HG02884 (cell line): ENCODE data around the gene PSME1.
A peak's percentile ranks its signal among the peaks of the same experiment; 100 is the strongest.

Experiments
- ATAC-seq: cut with Tn5 transposase; IDR thresholded peaks from one replicate; pipeline ENCODE4 v1.9.1; 2021; ENCODE audit warnings: mild to moderate bottlenecking, moderate library complexity; ENCODE audit not compliant: unreplicated experiment

The PSME1 gene

GRCh38 chr14:24127673-24128072 is 8.3 kb upstream of the PSME1 start:
- no peak for ATAC-seq

DNA sequence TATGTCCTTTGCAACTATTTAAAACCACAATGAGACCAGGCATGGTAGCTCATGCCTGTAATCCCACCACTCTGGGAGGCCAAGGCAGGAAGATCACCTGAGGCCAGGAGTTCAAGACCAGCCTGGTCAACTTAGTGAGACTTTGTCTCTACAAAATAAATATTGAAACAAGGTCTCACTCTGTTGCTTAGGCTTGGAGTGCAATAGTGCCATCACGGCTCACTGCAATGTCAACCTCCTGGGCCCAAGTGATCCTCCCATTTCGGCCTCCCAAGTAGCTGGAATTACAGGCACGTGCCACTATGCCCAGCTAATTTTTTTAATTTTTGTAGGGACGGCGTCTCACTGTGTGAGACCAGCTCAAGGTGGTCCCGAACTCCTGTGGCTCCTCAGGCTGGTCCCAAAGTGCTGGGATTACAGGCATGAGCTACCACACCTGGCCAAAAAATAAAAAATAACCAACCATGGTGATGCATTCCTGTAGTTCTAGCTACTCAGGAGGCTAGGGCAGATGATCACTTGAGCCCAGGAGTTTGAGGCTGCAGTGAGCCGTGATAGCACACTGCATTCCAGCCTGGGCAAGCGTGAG is 6.5 kb upstream of the PSME1 start:
- no peak for ATAC-seq

DNA sequence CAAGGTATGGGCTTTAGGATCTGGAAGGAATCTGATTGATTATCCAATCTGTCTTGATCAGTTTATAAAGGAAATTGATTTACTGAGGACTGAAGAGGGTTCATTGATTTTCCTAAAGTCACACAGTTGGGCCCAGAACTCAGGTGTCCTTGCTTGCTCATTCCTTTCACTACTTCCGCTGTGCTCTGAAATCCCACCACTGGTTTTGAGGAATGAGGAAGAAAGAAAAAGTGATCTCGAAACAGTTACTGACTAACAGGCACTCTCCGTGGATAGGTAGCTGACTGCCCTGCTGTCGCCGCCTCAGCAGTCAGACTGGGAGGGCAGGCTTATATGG is 5.6 kb upstream of the PSME1 start, which contains the start of gene FITM1:
TSS of gene FITM1 (plus strand) at position 280 of the 337 bp plus-strand sequence. CDS start 905 bp downstream, outside the sequence.
- no peak for ATAC-seq

GRCh38 chr14:24130717-24131548 is 5.1 kb upstream of the PSME1 start:
- no peak for ATAC-seq

GRCh38 chr14:24131549-24131966 is 4.4 kb upstream of the PSME1 start:
- no peak for ATAC-seq

DNA sequence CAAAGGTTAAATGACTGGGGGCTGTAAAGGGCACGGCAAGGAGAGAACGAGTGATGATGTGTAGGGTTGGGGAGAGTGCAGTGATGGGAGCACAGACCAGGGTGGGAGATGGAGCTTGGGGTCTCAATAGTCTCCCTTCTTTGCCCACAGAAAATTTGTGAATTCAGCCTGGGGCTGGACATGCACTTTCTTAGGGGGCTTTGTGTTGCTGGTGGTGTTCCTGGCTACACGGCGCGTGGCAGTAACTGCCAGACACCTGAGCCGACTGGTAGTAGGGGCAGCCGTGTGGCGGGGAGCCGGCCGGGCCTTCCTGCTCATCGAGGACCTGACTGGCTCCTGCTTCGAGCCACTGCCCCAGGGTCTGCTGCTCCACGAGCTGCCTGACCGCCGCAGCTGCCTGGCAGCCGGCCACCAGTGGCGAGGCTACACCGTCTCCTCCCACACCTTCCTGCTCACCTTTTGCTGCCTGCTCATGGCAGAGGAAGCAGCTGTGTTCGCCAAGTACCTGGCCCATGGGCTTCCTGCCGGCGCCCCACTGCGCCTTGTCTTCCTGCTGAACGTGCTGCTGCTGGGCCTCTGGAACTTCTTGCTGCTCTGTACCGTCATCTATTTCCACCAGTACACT is 3.8 kb upstream of the PSME1 start:
- no peak for ATAC-seq

- ATAC-seq = no peak
Observed at GRCh38 chr14:24132976-24133375, 3.0 kb upstream of the PSME1 start.

- no peak for ATAC-seq
Observed at GRCh38 chr14:24133735-24134134, 2.3 kb upstream of the PSME1 start.

- no peak for ATAC-seq
Observed at GRCh38 chr14:24135584-24135833, 485 bp upstream of the PSME1 start.

DNA sequence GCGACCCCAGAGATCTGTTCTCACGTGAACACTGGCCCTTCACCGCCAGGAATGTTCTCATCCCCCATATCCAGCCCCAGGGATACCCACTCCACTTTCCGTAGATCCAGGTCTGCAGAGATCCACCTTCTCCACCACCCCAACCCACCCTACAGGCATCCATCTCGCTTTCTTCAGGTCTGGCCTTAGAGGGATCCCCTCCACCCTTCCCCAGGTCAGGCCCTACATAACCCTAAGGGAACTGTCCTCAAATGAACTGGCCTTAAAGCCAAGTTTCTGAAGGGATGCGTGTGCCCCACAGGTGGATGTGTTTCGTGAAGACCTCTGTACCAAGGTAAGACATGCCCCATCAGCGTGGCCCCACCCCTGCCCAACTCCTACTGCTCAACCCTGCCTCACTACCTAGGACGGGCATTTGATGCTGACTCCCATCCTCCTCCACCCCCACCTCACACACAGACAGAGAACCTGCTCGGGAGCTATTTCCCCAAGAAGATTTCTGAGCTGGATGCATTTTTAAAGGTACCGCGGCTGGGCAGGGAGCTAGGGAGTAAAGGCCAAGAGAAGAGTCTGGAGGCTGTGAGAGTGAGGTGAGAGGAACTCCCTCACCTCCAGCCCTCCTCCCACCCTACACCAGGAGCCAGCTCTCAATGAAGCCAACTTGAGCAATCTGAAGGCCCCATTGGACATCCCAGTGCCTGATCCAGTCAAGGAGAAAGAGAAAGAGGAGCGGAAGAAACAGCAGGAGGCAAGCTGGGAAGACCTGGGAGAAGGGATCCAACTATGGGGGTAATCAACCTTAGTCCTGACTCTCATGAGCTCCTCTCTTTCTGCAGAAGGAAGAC is 912 bp downstream of the PSME1 start:
- ATAC-seq = no peak

GRCh38 chr14:24137529-24138395 is 1.8 kb downstream of the PSME1 start:
- ATAC-seq = no peak

GRCh38 chr14:24138396-24139271 is 2.6 kb downstream of the PSME1 start:
- ATAC-seq = no peak

DNA sequence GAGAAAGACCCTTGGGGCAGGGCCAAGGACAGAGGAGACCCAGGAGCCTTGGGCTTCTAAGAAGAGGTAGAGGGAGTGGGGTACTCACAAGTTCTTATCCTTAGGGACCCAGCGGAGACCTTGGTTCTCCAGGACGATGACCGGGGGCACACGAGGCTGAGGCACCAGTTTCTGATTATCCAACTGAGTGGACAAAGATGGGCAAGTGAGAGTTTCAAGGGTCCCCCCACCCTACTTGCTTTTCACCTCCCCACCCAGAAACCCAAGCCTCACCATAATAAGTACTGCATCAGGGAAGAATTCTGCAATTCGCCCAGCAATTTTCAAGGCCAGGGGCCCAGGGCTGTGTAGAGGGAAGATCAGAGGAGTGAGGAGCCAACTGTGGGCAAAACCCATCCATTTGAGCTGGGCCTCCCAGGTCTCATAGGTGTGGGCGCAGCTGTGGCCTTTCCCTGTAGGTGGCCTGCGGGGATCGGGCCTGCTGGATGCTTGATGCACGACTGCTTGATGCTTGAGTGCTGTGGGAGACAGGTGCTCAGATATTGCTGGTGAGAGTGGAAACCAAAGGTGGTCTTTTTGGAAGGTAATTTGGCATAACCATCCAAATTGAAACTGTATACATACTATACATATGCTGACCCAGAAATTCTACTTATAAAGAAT is 3.4 kb downstream of the PSME1 start:
- ATAC-seq = no peak

- peak; percentile 72 for ATAC-seq
Observed at GRCh38 chr14:24141097-24141880, 5.3 kb downstream of the PSME1 start, which contains the start of gene EMC9. Gene EMC9 (minus strand): TSS chr14:24141591. CDS start chr14:24141304, 287 bp downstream.

GRCh38 chr14:24143511-24143910 is 7.5 kb downstream of the PSME1 start:
- no peak for ATAC-seq

DNA sequence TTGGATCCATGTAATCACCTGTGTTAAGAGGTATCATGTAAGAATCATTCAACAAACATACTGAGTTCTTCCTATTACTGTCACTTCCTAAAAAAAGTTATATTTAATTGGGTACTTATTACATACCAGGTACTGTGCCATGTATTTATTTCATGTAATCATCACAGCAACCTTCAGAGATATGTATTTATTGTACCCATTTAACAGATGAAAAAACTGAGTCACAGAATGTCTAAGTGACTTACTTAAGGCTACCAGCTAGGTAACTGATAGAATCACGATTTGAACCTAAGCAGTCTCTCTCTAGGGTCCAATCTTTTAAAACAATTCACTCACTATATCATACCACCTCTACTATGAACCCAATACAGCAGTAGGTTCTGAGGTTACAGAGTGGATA is 8.5 kb downstream of the PSME1 start:
- no peak for ATAC-seq

- ATAC-seq = no peak
Observed at GRCh38 chr14:24145219-24145618, 9.2 kb downstream of the PSME1 start.
